DMS153 treated with DMSO at 0.1 percent for 48 hours (cell line): ENCODE results near the gene GPR18.

Source experiments
- DNase-seq: peaks from one replicate; lab custom pipeline; 2025; ENCODE audit not compliant: unreplicated experiment; lab: John Stamatoyannopoulos, UW

GPR18 gene

GRCh38 chr13:99258210-99258860, at the start of gene GPR18:
Gene GPR18 (minus strand): TSS chr13:99258379. CDS start chr13:99255872, 2,507 bp downstream.
- no peak for DNase-seq

DNA sequence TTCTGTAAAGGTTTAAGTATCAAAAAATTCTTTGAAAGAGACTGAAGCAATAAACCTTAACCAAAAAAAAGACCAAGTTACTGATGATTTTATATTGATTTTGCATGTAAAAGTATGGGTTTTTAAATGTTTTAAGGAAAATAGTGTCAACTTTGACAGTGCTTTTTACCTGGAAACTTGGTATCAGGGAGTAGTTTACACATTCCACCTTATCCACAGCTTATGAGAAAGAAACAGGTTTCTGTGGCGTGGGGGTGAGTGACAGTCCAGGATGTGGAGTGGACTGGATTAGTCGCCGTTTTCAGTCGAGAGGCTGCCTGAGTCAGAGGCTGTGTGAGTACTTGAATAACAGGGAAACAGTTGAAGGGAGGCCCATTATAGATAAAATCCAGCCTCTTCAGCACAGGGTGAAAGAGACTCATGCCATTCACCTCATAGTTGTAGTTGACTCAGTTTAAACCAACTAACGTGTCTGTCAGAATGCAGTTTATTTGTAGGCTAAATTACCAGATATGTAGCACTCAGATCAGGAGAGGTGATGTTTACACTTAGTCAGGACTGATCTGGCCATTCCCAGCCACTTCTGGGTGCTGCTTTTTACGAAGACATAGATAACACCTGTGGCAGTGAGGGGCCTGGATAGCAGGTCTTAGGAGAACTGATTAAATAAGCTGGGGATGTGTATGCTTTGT, 49.6 kb upstream of the GPR18 start:
- DNase-seq: no peak

- no peak for DNase-seq
Observed at GRCh38 chr13:99307247-99307646, 49.1 kb upstream of the GPR18 start, which contains the start of gene GPR183. Gene GPR183 (minus strand): TSS chr13:99307399. CDS start chr13:99296145, 11,254 bp downstream.

- no peak for DNase-seq
Observed at GRCh38 chr13:99305566-99305965, 47.4 kb upstream of the GPR18 start.

- DNase-seq: no peak
Observed at GRCh38 chr13:99305158-99305557, 47.0 kb upstream of the GPR18 start.

DNA sequence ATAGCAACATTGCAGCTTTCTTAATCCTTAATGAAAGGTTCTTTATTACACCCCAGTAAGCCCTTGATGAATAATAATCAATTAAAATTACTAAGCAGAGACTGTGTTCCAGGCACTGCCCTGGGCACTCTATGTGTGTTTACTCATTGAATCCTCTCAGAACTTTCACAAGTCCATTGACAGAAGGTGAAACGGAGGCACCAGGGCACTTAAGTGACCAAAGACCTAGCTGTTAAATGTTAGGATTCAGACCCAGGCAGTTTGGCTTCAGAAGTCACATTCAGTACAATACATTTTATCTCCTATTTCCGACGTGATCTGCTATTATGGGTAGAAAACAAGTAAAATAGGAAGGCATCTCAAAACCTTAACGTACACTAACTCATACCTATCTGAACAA, 46.4 kb upstream of the GPR18 start:
- no peak for DNase-seq

DNA sequence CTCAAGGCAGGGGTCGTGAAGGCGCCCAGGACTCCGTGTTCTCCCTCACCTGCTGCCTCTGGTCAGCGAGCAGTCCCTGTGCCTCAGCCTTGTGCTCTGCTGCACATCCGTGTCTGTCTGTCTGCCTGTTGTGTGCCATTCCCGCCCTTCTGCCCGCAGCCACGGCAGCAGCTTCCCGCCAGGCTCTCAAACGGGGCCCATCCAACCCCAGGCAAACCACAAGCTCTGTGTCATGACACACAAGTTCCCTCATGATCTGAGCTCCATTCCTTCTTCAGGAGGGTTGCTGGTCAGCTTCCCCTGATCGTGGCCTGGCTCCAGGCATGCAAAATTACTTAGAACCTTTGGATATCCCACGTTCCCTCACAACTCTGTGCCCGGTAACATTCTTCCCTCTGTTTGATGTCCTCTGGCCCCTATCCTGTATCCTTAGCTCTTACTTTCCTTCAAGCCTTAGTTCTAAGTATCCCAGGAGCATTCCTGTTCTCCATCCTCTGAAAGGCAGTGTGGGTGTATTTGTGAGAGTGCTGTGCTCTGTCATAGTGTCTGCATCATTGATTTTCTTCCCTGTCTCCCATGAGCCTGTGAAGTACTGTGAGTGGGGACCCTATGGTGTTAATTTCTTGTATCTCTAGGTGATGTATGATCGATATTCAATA, 45.8 kb upstream of the GPR18 start:
- DNase-seq: no peak

- DNase-seq: no peak
Observed at GRCh38 chr13:99302637-99303505, 44.7 kb upstream of the GPR18 start.

DNA sequence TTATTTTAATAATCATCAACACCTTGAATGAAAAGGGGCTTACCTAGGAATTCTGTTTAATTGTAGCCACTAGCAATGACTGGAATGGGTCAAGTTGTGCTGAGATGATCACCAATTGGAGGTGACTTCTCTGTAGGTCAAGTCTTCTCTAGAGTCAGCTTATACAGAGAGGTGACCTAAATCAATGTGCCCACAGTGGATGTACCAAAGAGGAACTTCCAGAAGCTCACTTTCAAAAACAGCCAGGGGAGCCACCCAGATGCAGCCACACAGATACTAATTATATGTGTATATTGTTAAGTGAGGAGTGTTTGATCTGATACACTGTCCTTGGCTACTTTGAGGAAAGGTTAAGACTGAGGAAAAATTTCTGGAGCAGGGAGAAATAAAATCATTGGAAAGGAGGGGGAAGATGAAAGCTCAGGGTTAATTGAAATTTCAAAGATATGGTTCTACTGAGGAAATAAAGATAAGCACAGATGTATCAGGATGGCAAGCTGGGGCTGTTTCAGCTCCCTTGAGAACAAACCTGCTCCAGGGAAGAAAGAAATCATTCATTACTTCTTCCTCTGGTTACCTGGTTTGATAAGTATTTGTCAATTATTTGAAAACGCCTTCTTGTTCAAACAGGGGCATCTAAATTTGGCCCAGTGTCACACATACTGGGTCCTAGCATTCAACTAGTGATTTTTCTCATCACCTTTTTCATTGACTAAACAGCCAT, 43.9 kb upstream of the GPR18 start:
- no peak for DNase-seq

- no peak for DNase-seq
Observed at GRCh38 chr13:99301056-99301838, 43.1 kb upstream of the GPR18 start.

DNA sequence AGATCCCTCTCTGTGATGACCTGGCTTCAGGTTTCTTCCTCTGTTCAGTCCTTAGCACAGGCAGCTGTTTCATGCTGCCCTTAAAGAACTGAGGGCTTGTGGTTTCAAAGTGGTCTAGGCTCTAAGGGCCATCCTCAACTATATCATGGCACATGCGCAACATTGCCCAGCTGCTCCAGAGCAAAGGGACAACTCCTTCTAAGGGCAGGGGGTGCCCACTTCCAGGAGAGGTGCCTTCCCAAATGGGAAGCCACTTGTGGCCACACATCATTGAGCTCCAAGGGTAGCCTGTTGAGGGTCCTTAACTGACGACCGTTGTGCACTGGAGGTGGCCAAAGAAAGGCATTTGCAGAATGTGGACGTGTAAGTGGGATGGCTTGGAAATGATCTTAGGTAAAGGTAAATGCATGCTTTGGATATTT, 41.8 kb upstream of the GPR18 start:
- no peak for DNase-seq

- no peak for DNase-seq
Observed at GRCh38 chr13:99299256-99299919, 41.2 kb upstream of the GPR18 start.

DNA sequence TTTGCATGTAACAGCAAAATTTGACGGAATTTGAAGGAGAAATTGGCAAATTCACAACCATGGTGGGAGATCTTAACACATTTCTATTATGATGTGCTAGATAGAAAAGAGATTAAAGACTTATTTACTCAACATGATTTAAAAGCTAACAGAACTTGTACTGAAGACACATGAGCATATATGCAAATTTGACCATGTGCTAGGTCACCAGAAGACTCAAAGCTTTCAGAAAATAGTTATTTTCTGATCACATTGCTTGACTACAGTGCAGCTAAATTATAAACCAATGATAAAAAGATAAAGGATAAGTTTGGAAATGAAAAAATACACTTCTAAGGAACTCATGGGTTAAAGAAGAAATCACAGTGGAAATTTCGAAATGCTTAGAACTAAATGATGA, 39.9 kb upstream of the GPR18 start:
- no peak for DNase-seq

- no peak for DNase-seq
Observed at GRCh38 chr13:99297331-99297730, 39.2 kb upstream of the GPR18 start.

DNA sequence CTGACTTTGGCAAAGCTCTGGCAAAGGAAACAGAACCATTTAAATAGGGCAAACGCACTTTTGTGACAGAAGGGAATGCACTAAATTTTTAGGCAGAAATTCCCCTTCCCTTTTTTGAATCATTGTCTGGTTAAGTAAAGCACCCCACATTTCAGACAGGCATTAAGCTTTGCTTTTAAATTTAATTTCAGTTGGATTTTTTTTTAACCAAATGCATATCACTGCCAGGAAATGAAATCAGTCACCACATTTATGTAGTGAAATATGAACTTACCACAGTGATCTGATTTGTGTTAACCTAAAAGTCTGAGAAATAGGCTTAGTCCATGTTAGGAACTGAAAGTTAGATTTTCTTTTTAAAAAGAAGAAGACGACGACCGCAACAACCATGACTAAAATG, 38.2 kb upstream of the GPR18 start:
- DNase-seq: no peak

DNA sequence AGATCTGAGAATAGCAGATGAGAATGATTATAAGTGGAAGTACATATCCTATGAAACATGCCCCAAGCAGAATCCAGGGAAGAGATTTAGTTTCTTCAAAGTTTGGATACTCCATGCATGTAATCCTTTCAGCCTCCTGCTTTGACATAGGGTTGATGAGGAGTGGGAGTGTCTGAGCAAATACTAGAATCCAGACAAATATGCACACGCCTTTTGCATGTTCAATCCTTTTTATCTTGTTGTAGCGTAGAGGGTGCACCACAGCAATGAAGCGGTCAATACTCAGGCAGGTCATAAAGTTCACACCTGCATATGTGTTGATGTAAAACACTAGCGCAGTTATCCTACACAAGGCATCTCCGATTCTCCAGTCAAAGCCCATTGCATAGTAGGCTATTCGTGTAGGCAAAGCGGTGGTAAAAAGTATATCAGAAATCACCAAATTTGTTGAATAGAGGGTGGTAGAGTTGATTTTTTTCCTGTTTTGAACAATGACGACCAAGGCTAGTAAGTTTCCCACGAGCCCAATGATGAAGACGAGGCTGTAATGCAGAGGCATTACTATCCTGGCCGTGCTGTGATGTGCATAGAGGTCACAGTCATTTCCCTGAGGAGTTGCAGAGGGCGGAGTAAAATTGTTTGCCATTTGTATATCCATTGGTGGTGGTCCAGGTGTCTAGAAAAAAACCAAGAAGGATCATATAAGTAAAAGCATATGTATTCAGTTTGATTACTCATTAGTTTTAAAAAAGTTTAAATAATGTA, 37.5 kb upstream of the GPR18 start:
- DNase-seq: no peak

GRCh38 chr13:99294958-99295357, 36.8 kb upstream of the GPR18 start:
- DNase-seq: no peak

DNA sequence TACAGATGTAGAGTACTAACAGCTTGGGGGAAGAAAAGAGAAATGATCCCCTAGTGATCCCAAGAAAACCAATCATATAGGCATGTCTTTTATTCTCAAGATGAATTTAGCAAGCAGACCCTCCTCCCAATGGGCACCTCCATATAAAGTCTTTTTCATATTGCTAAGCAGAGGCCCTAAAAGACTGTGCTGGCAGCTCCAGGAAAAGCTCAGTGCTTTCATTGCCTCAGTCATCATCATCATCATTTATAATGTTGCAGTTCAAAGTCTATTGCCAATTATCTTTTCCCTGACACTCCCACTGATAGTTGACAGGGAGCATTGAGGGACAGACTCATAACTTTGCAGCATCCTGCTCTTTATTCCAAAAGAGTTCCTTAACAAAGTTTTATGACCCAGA, 36.0 kb upstream of the GPR18 start:
- DNase-seq: no peak

GRCh38 chr13:99293178-99293577, 35.0 kb upstream of the GPR18 start:
- no peak for DNase-seq
